Stimulated activated CD4-positive, alpha-beta T cell treated with anti-CD3 and anti-CD28 coated beads, Interleukin-2, amount 100 ng/mL, for 48 hours (primary cell): Measurements from ENCODE around the gene SIGLEC9.
A peak's percentile ranks its signal among the peaks of the same experiment; 100 is the strongest.

Experiments
- DNase-seq, 2 donors: peaks; one replicate each; pipeline ENCODE4 v3.0.0-alpha.2; 2020

Gene SIGLEC9

DNA sequence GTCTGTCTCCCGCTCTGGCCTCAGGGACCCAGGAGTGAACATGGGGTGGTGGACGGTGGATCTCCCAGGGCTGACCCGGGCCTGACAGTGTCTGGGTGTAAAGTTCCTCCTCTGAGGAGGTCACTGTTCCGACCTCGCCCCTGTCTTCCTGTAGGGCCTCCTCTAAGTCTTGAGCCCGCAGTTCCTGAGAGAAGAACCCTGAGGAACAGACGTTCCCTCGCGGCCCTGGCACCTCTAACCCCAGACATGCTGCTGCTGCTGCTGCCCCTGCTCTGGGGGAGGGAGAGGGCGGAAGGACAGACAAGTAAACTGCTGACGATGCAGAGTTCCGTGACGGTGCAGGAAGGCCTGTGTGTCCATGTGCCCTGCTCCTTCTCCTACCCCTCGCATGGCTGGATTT lies at the start of gene SIGLEC9:
TSS of gene SIGLEC9 (plus strand) at position 178 of the 400 bp plus-strand sequence. CDS start at position 247, 69 bp downstream.
- DNase-seq = no peak

DNA sequence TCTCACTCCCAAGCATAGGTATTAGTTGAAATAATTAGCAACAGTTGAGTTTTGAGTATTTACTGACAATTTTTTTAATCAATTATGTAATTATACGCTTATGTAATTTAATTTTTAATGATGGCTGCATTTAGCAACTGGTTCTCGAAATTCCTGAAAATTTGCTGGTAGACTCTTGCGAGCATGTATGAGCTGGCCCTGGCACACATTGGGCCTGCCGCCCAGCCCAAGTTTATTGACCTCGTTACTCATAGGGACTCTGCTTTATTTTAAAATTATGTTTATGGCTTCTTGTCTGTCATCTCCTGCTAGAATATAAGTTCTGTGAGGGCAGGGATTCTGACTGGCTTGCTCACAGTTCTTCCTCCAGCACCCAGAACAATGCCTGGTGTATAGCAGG lies 48.7 kb upstream of the SIGLEC9 start:
- DNase-seq = no peak

DNA sequence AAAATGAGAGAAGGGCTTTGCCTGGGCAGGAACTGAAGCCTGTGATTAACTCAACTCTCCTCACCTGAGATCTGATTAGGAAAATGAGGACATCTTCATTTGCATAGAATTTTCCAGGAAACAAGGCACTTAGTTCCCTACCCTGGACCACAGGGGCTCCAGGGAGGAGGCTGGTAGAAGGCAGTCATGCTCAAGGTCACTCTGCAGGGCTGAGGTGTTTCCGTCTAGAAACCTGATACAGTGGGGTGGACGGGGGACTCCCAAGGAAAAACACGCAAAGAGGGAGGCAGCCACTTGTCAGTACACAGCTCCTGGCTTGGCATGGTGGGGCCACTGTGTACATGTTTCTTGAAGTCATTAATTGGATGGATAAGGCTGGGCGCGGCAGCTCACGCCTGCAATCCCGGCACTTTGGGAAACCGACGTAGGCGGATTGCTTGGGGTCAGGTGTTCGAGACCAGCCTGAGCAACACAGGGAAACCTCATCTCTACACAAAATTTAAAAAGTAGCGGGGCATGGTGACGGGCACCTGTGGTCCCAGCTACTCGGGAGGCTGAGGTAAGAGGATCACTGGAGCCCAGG lies 48.0 kb upstream of the SIGLEC9 start:
- DNase-seq = no peak

DNA sequence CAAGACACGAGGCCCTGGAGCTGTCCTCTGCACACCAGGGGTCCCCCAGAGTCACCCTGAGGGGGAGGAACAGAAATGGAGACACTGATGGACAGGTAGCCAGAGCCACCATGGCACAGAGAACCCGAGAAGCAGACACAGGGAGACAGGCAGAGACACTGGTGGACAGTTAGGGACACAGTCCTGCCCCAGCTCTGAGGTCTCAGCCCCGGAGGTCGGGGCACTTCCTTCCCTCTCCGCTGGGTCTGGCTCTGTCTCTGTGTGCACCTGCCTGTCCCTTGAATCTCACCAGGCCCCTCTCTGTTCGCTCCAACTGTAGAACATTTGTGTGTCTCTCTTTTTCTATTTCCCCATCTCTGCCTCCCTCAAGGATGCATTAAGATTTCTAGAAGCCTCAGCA lies 46.6 kb upstream of the SIGLEC9 start:
- DNase-seq = no peak

DNA sequence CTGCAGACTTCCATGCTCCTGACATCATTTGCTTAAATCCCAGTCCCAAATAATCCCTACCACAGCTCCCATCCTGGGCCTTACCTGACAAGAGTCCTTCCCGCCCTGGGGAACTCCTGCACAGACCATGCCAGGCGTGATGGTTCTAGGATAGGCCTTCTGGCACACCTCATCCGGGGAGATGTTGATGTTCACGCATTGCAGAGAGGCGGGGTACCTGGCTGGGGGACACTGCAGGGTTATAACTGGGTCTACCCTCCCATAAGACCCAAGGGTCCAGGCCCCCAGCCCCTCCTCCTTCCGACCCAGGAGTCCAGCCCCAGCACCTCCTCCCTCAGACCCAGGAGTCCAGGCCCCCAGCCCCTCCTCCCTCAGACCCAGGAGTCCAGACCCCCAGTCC lies 46.0 kb upstream of the SIGLEC9 start:
- DNase-seq = no peak

DNA sequence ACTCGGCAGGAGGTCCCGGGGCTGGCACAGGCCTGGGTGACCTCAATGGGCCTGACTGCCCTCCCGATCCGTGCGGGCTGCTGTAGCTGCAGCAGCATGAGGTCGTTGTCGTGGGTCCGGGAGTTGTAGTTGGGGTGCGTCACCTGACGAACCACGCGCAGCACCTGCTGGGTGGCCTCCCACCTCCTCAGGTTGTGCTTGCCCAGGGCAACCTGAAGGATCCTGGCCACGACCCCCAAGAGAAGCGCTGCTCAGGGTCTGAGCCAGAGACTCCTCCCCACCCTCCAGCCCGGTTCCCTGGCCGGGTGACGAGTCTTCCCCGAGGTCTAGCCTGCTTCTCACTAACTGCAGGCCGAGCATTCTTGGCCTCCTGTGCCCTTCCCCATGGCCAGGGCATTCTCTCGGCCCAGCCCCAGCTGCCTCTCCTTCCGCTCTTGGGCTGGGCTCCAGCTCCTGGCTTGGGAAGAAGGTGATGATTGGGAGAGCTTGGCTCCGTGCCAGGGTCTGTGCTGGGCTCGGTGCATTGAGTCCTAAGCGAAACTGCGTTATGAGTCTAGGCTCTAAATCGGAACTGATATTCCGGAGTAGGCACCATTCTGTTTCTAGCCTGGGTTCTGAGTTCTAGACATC lies 45.1 kb upstream of the SIGLEC9 start:
- no peak for DNase-seq

DNA sequence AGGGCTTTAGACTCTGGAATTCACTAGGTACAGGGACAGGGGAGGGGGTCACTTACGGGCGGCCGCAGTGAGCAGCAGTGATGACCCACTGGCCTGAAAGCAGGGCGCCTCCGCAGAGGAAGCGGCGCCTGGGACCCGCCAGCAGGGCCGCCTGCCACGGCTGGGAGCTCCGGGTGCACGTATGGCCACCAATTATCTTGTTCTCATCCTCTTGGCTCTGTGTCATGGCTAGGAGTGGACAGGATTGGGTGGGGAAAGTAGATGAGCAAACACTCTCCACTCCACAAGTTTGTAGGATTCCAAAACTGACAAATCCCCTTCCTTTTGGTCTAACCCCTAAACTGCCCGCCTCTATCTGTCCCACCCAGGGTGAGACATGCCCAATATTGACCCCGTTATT lies 43.2 kb upstream of the SIGLEC9 start:
- no peak for DNase-seq

DNA sequence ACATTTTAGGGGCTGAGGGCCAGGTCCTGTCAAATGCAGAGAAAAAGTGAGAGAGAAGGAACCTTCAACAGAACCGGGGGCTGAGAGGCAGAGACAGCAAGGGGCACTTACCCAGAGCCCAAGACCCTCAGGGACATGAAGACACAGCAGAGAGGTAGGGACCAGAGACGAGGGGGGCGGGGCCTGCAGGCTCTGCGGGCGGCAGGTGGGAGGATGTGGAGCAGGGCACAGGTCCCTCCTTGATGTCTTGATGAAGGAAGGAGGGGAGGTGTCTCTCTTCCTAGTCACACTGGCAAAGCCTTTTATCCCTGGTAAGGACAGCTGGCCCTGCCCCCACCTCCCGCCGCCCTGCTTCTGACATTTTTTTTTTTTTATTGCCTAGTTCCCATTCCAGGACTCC lies 42.1 kb upstream of the SIGLEC9 start, which contains the start of gene KLK14:
TSS of gene KLK14 (minus strand) at position 277 of the 400 bp plus-strand sequence. CDS start at position 4, 273 bp downstream.
- DNase-seq = no peak

DNA sequence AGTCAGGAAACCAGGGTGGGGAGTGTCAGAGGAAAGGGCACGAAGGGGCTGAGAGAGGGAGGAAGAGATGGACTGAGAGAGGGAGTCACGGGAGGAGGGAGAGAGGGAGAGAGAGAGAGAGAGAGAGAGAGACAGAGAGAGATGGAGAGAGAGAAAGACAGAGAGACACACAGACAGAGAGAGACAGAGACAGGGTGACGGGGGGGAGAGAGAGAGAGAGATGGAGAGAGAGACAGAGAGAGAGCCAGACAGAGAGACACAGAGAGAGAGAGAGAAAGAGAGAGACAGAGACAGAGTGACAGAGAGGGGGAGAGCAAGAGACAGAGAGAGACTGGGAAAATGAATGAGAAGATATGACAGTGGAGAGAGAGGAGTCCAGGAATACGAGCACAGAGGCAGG lies 41.5 kb upstream of the SIGLEC9 start:
- no peak for DNase-seq

DNA sequence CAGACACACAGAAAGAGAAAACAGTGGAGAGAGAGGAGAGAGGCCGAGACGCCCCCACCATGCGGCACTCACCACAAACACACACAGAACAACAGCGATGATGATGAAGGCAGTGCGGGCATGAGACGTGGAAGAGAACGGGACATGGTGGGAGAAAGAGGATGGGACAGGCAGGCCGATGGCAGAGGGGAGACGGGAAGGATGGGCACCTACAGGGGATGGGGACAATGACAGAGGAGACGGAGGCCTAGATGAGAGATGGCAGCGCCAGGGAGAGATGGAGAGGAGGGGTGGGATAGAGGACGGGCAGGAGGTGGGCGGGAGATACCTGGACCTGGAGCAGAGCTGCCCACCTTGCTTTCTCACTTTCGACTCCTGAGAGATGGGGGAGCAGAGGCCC lies 40.9 kb upstream of the SIGLEC9 start:
- no peak for DNase-seq

DNA sequence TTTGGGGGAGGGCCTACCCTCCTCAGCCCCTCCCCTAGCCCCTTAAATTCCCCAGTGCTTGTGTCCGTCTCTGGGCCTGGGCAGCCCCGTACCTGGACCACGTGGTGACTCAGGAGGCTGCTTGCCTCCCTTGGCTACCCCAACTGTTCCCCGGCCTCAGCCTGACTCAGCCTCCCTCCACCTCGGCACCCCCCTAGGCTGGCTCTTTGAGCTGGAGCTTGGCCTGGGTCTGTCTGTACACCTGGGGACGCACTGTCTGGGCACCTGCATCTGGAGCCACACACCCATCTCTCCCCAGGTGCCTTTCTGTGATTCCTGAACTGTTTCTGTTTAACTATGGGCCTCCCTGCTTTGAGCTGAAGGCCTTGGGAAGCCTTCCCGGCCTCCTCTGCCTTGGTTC lies 40.2 kb upstream of the SIGLEC9 start:
- no peak for DNase-seq

DNA sequence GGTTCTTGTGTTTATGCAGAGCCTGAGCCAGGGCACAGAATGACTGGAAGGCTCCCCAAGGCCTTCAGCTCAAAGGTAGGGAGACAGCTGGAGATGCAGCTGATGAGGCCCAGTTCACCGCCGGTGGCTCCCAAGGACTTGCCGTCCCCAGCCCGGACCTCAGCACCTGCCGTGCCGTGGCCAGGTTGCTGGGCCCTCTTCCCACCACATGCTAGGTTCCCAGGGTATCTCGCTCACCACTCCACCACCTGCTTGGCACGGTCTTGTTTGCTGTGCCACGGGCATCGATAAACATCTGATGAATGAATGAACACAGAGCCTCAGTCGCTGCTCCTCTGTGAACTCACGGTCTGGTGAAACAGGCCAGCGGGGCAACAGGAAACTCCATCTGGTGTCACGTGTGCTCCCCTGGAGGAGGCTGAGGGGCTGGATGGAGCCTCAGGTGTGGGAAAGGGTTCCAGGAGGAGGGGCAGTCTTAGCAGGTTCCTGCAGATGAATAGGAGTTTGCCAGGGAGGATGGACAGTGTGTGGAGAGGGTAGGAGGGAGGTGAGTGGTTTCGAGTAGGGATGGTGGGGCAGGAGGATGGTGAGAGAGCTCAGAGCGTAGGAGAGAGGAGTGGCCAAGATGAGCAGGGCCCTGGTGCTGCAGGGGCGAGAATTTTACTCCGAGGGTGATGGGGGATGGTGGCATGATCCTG lies 38.4 kb upstream of the SIGLEC9 start:
- no peak for DNase-seq

DNA sequence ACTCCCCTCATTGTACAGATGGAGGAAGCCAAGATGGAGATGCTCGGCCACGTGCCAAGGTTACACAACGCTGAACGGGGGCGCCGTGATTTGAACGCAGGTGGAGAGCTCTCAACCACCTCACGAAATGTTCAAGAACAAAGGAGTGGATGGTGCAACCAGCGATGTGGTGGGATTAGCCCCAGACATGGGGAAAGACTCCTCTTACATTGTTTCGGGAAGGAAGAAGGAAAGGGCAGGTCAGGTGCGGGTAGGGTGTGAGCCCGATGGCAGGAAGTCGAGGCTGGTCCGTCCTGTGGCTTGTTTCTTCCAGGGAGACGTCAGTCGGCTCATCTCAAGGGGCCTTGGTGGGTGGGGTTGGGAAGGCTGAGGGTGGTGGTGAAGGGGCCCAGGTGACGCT lies 34.9 kb upstream of the SIGLEC9 start:
- DNase-seq = no peak

DNA sequence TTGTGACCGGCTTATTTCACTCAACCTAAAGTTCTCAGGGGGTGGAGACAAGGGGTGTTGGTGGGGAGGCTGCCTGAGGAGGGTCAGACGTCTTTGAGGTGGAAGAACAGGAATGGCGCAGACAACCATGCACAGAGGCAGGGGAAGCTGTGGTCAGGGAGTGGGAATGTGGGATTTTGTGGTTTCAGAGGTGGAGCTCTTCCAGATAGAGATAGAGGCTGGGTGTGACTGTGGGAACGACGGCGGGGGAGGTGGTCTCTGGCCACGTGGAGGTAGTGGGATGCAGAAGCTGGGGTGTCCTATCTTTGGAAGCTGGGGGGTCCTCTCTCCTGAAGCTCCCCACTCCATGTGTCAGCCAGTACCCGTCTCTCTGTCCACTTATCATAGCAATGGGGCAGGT lies 34.2 kb upstream of the SIGLEC9 start:
- no peak for DNase-seq

DNA sequence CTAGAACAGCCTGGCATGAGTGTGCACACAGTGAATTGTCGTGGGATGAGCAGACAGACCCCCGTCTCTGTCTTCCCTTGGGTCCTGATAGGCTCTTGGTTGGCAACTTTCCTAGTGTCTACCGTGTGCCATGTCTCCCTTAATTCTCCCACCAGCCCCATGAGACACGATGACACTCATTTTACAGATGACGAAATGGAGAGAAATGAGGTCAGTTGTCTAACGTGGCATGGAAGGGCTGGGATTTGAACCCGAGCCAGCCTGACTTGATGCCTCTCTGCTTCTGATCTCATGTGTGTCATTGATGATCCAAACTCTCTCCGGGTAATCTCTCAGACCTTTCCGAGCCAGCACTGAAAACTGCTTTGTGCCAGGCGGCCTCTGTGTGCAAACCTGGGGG lies 33.6 kb upstream of the SIGLEC9 start:
- no peak for DNase-seq

DNA sequence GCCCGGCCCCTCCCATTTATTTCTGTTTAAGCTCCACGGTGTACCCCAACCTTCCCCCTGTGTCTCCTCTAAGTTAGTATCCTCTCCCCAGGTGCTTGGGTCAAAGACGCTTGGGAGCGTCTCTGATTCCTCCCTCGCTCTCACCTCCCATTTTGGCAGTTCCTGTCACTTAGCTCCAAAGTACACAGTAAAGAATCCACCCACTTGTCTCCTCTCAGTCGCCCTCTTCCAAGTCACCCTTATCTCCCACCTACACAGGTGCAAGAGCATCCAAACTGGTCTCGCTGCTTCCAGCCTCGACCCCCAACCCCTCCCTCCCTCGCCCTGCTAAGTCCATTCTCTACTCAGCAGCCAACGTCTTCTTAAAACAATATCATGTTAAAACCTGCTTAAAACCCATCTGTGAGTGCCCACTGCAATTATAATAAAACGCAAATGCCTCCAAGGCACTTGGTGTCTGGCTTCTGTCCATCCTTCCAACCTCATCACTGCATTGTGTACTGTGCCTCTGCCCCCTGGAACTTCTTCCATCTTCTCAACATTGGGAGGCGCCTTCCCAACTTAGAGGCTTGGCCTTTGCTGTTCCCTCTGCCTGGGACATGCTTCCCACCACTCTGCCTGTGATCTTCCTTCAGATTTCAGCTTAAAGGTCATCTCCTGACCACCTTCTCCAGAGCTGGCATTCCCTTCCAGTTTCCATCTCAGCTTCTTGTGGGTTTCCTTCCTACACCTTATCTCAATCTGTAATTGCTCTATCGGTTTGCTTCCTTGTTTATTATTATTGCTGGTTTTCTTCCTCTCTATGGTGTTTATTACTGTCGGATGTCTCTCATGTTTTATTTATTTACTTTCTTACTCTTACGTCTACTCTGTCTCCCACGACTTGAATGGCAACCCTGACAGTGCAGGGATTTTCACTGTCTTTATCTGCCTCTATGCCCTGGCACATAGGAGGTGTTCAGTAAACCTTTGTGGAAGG lies 32.5 kb upstream of the SIGLEC9 start:
- no peak for DNase-seq

DNA sequence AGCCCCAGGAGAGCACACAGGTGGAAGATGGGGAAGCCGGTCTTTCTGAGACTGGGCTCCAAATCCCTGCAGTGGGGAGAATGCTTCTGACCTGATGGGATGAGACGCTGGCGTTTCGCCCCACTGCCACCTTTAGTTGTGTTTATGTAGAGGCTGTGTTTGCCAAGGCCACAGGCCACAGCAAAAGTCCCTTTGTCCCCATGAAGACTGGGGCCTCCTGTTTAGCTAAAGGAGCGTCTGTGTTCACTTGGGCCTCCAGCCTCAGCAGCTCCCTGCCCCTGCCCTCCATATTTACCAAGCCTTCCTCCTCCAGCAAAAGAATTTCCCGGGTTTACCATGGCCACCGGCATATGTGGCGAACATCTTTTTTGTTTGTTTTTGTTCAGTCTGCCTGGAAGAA lies 31.6 kb upstream of the SIGLEC9 start:
- DNase-seq = no peak

DNA sequence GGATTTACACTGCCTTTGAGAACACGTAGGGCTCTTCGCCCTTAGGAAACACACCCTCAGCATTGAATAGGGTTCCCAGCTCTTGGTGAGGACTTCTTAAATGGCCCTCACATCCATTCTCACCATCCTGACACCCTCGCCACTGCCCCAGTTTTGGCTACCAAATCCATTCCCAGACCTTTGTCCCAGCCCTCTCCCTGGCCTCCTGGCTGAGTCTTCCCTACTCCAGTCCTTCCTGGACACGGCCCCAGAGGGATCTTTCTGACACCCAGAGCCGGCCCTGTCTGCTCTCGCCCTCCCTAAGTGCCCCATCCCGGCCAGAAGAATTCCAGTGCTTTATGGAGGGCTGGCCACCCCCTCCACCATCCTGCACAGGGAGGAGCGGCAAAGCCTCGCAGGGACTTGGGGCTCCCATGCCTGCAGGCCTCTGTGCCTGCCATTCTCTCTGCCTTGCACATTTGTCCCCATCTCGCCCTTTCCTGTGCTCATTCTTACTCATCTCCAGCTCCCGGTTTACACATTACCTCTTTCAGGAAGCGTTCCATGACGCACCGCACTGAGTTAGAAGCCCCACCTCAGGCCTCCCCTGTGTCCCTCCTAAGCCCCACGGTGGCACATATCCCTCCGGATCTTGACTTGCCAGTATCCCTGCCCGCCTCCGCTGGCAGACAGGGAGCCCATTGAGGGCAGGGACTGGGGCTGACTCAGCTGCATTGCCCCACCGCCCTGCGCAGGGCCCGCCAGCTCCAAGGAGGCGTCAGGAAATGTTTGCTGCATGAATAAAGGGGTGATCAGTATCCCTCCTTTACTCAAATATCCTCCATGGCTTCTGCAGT lies 31.0 kb upstream of the SIGLEC9 start:
- no peak for DNase-seq

DNA sequence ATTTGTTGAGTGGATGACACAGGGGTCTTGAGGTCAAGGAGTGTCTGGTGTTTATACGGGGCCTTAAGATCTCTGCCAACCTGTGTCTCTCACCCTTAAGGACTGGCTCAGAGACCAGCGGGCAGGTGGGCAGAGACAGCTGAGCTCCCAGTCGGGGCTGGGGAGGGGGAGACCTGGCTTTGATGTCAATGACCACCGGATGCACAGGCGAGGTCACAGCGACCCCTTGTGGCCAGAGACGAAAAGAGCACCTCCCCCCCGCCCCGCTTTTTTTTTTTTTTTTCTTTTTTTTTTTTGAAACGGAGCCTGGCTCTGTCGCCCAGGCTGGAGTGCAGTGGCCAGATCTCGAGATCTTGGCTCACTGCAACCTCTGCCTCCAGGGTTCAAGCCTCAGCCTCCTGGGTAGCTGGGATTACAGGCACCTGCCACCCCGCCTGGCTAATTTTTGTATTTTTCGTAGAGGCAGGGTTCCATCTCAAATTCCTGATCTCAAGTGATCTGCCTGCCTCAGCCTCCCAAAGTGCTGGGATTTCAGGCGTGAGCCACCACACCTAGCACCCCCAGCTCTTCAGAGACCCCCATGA lies 29.9 kb upstream of the SIGLEC9 start:
- peak; percentile 30 to 43 for DNase-seq

DNA sequence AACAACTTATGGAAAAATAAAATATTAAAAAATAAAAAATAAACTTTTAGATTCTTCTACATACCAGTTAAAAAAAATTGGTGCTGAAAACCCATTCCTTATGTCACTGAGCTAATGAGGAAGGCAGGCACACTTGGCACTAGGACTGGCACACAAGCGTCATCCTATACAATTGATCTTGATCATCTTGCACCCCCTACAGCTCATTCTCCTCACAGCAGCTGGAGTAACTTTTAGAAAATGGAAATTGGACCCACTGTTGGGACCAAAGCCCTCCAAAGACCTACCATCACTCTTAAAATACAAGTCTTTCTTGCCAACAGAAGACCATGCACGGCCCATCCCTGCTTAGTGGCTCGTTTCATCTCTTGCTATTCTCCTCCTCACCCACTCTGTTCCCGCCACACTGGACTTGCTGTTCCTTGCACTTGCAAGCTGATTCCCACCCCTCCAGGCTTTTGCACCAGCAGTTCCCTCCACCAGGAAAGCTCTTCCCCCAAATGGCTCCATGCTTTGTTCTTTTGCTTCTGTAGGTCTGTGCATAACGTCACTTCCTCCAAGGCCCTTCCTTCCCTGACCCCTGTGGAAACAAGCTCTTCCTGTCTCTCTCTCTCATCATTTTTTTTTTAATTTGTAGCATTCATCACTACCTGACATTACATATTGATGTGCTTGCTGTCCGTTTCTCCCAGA lies 28.1 kb upstream of the SIGLEC9 start:
- DNase-seq = no peak

DNA sequence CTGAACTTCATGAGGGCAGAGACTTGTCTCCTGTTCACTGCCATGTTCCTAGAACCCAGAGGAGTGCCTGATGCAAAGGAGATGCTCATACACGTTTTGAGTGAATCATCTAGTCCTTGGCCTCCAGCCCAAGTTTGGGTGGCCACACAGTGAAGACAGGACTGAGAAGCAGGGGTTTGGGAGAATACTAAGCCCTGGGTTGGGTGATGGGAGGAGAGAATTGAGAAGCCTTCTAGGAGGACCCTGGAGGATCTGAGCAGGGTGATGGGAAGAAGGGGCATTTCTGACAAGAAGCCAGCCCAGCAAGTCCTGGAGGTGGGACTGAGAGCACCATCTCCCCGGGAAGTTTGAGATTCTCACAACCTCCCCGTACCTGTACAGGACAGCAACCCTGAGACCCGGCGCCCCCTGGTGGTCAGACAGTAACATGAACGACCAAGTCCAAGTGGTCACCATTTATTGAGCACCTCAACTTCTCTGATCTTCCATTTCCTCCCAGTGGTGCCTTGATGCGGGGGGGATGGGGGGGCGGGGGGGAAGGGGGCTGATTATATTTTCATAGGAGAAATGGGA lies 27.5 kb upstream of the SIGLEC9 start:
- DNase-seq = peak; percentile 75 to 80
